ENCODE measurements around the gene HDHD3.
"Not testable (repeated sequence)": the region's sequence is repeated elsewhere in the genome, so short reads cannot be mapped to it uniquely, and the experiment has no call there.

HDHD3 gene

DNA sequence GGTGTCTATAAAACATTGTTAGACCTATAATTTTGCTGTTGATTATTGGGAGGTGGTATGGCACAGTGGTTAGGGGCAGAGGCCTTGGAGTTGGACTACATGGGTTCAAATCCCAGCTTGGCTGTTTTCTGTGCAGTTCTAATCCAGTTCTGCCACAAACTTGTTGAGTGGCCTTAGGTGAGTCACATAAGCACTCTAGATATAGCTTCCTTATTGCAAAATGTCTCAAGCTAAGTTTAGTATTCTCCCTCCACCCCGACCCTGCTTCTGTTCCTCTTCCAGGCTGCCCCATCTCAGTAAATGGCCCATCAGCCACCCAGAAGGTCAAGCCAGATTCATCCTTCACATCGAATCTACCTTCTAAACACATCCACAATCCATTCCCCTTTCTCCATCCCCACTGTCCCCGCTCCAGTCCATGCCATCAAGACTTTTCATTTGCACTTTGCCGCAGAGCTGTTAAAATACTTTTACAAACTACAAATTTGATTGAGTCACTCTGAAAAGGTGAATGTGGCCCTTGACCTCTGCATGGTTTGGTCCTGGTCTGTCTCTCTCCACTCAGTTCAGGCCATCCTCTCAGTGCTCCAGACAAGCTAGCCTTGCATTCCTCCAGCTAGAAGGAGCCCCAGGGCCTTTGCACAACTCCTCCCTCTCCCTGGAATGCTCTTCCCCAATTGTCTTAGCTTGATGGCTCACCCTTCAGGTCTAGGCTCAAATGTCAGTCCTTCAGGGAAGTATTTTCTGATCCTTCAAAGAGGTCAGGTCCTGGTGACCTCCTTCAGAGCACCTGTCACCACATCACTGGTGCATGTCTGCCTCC, 10.0 kb upstream of the HDHD3 start:
- no peak overlapping the region for H3K4me2 ChIP-seq (ENCODE audit: low read length)
- no peaks in the 10 kb centered on the region for H3K27me3 ChIP-seq (ENCODE audit: control insufficient read depth, insufficient read depth, low read length)
- no peak overlapping the region for H3K27ac ChIP-seq
- H3K79me2 ChIP-seq, result no peaks in the 10 kb centered on the region
- H3K9ac ChIP-seq, result no peak overlapping the region
- H3K4me3 ChIP-seq (ENCODE audit: low read depth, low read length), result no peak overlapping the region
- peaks cover 2% of the 10 kb centered on the region for H3K4me1 ChIP-seq
- no peaks in the 10 kb centered on the region for H3K9me3 ChIP-seq (ENCODE audit: control insufficient read depth, low read length)
- TF ChIP-seq CTCF (IDR thresholded peaks at IDR 0.05), result no peak
- no peaks in the 10 kb centered on the region for H3K36me3 ChIP-seq (ENCODE audit: control insufficient read depth, insufficient read depth, low read length)
- no peak overlapping the region for H2AFZ ChIP-seq

GRCh38 chr9:113381909-113382411, 5.2 kb upstream of the HDHD3 start:
- Histone ChIP-seq H3K79me2 (no peaks in the 10 kb centered on the region), H3K9ac (no peak overlapping the region), H3K36me3 (ENCODE audit: control insufficient read depth, insufficient read depth, low read length) (no peaks in the 10 kb centered on the region), H3K4me2 (ENCODE audit: low read length) (peak overlapping the region; percentile 42), H3K9me3 (ENCODE audit: control insufficient read depth, low read length) (no peaks in the 10 kb centered on the region), H3K4me3 (ENCODE audit: low read depth, low read length) (peak overlapping the region; percentile 28), H3K27me3 (ENCODE audit: control insufficient read depth, insufficient read depth, low read length) (no peaks in the 10 kb centered on the region), H3K27ac (peak overlapping the region; percentile 83), H3K4me1 (peaks cover 2% of the 10 kb centered on the region), H2AFZ (no peak overlapping the region)
- TF ChIP-seq CTCF (IDR thresholded peaks at IDR 0.05), result no peak

DNA sequence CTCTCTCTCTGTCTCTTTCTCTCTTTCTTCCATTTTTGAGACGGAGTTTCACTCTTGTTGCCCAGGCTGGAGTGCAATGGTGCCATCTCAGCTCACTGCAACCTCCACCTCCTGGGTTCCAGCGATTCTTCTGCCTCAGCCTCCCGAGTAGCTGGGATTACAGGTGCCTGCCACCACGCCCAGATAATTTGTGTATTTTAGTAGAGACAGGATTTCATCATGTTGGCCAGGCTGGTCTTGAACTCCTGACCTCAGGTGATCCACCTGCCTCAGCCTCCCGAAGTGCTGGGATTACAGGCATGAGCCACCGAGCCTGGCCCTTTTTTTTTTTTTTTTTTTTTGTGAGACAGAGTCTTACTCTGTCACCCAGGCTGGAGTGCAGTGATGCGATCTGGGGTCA, 4.7 kb upstream of the HDHD3 start:
- H3K9ac ChIP-seq; H3K27me3 ChIP-seq (ENCODE audit: control insufficient read depth, insufficient read depth, low read length); H3K9me3 ChIP-seq (ENCODE audit: control insufficient read depth, low read length); H3K4me3 ChIP-seq (ENCODE audit: low read depth, low read length); H3K36me3 ChIP-seq (ENCODE audit: control insufficient read depth, insufficient read depth, low read length); H3K79me2 ChIP-seq; H3K4me1 ChIP-seq; H2AFZ ChIP-seq: not testable (repeated sequence)
- H3K27ac ChIP-seq, result peak overlapping the region; percentile 83
- H3K4me2 ChIP-seq (ENCODE audit: low read length), result peak overlapping the region; percentile 25

DNA sequence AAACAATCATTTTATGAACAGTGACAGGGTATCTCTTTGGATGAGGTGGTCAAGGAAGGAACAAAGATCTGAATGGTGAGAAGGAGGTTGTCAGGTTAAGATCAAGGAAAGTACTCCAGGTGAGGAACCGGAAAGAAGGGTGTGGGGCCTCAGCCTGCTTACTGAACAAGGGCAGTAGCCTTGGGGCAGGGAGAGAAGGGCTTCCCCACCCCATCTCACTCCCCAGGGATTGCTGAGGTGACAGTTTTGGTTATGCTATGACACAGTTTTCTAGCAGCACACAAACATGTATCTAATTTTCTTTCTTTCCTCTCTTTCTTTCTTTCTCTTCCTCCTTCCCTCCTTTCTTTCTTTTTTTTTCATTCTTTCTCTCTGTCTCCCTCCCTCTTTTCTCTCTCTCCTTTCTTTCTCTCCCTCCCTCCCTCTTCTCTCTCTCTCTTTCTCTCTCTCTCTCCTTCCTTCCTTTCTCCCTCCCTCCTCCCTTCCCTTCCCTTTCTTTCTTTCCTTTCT, 4.1 kb upstream of the HDHD3 start:
- Histone ChIP-seq H3K36me3 (ENCODE audit: control insufficient read depth, insufficient read depth, low read length) (no peaks in the 10 kb centered on the region), H3K79me2 (no peaks in the 10 kb centered on the region), H2AFZ (peak overlapping the region; percentile 29), H3K27me3 (ENCODE audit: control insufficient read depth, insufficient read depth, low read length) (no peaks in the 10 kb centered on the region), H3K9ac (no peak overlapping the region), H3K27ac (peak overlapping the region; percentile 83), H3K4me1 (peaks cover 2% of the 10 kb centered on the region), H3K4me2 (ENCODE audit: low read length) (peak overlapping the region; percentile 50), H3K4me3 (ENCODE audit: low read depth, low read length) (no peak overlapping the region), H3K9me3 (ENCODE audit: control insufficient read depth, low read length) (no peaks in the 10 kb centered on the region)
- no peak for TF ChIP-seq CTCF (IDR thresholded peaks at IDR 0.05)

DNA sequence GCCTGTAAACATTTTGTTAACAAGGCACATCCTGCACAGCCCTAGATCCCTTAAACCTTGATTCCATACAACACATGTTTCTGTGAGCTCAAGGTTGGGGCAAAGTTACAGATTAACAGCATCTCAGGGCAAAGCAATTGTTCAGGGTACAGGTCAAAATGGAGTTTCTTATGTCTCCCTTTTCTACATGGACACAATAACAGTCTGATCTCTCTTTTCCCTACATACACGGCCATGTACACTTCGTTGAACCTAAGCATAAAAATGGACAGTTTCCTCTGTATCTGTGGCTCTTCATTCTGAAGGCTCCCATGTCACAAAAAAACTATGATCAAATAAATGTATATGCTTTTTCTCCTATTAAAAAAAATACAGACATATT, 3.0 kb upstream of the HDHD3 start:
- not testable (repeated sequence) for H3K79me2 ChIP-seq; H3K4me1 ChIP-seq; H3K36me3 ChIP-seq (ENCODE audit: control insufficient read depth, insufficient read depth, low read length); H3K4me2 ChIP-seq (ENCODE audit: low read length); H3K9ac ChIP-seq; H2AFZ ChIP-seq; H3K9me3 ChIP-seq (ENCODE audit: control insufficient read depth, low read length); H3K4me3 ChIP-seq (ENCODE audit: low read depth, low read length); H3K27me3 ChIP-seq (ENCODE audit: control insufficient read depth, insufficient read depth, low read length)
- peak overlapping the region; percentile 83 for H3K27ac ChIP-seq

GRCh38 chr9:113379094-113379828, 2.5 kb upstream of the HDHD3 start:
- not testable (repeated sequence) for H3K9ac ChIP-seq; H3K36me3 ChIP-seq (ENCODE audit: control insufficient read depth, insufficient read depth, low read length); H3K27me3 ChIP-seq (ENCODE audit: control insufficient read depth, insufficient read depth, low read length); H2AFZ ChIP-seq; H3K4me3 ChIP-seq (ENCODE audit: low read depth, low read length); H3K27ac ChIP-seq; H3K4me2 ChIP-seq (ENCODE audit: low read length); H3K79me2 ChIP-seq; H3K4me1 ChIP-seq; H3K9me3 ChIP-seq (ENCODE audit: control insufficient read depth, low read length)
